Astrocyte (in vitro differentiated cells and primary cell): Measurements from ENCODE around the gene PPARG.

Experiments
- EZH2 ChIP-seq: IDR thresholded peaks from 2 replicates; pipeline ENCODE4 v1.6.1; 2012; ENCODE audit warnings: mild to moderate bottlenecking, low read length, inconsistent platforms; ENCODE audit not compliant: insufficient read depth
- TF ChIP-seq, protein P1 (sequence below): IDR thresholded peaks from 2 replicates; pipeline ENCODE4 v1.5.1; 2011; ENCODE audit warnings: low read depth, mild to moderate bottlenecking, inconsistent platforms, low read length, moderate library complexity; ENCODE audit not compliant: insufficient read depth

DNA sequence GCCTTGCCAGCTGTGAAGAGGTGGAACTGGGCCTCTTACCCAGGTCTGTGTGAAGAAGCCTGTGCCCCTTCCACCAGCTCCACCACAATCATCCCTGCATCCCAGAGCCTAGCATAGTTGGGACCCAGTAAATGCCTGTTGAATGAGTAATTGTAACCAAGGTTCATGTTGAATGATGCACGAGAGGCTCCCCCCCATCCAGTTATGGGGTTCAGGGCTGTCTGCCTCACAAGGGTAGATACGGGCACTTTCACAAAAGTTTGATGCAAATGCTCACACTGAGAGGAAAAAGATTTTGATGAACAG lies 165.9 kb downstream of the PPARG start:
- TF ChIP-seq, protein P1, sequence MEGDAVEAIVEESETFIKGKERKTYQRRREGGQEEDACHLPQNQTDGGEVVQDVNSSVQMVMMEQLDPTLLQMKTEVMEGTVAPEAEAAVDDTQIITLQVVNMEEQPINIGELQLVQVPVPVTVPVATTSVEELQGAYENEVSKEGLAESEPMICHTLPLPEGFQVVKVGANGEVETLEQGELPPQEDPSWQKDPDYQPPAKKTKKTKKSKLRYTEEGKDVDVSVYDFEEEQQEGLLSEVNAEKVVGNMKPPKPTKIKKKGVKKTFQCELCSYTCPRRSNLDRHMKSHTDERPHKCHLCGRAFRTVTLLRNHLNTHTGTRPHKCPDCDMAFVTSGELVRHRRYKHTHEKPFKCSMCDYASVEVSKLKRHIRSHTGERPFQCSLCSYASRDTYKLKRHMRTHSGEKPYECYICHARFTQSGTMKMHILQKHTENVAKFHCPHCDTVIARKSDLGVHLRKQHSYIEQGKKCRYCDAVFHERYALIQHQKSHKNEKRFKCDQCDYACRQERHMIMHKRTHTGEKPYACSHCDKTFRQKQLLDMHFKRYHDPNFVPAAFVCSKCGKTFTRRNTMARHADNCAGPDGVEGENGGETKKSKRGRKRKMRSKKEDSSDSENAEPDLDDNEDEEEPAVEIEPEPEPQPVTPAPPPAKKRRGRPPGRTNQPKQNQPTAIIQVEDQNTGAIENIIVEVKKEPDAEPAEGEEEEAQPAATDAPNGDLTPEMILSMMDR: no peak
- no peak for TF ChIP-seq EZH2
